AG09319 (cell line): Measurements from ENCODE around the gene CACNA2D4.

Experiments used
- DNase-seq: peaks from one replicate; pipeline ENCODE4 v3.0.0-alpha.2; 2010; ENCODE audit warnings: low read depth; ENCODE audit errors: extremely low read depth
- TF ChIP-seq, protein P1 (sequence below): IDR thresholded peaks from 2 replicates; pipeline ENCODE4 v1.5.1; 2011; ENCODE audit warnings: low read depth, mild to moderate bottlenecking, inconsistent platforms, low read length, moderate library complexity

The CACNA2D4 gene

GRCh38 chr12:1837541-1838204 is 80.8 kb downstream of the CACNA2D4 start:
- TF ChIP-seq, protein P1, sequence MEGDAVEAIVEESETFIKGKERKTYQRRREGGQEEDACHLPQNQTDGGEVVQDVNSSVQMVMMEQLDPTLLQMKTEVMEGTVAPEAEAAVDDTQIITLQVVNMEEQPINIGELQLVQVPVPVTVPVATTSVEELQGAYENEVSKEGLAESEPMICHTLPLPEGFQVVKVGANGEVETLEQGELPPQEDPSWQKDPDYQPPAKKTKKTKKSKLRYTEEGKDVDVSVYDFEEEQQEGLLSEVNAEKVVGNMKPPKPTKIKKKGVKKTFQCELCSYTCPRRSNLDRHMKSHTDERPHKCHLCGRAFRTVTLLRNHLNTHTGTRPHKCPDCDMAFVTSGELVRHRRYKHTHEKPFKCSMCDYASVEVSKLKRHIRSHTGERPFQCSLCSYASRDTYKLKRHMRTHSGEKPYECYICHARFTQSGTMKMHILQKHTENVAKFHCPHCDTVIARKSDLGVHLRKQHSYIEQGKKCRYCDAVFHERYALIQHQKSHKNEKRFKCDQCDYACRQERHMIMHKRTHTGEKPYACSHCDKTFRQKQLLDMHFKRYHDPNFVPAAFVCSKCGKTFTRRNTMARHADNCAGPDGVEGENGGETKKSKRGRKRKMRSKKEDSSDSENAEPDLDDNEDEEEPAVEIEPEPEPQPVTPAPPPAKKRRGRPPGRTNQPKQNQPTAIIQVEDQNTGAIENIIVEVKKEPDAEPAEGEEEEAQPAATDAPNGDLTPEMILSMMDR = no peak
- no peak for DNase-seq

DNA sequence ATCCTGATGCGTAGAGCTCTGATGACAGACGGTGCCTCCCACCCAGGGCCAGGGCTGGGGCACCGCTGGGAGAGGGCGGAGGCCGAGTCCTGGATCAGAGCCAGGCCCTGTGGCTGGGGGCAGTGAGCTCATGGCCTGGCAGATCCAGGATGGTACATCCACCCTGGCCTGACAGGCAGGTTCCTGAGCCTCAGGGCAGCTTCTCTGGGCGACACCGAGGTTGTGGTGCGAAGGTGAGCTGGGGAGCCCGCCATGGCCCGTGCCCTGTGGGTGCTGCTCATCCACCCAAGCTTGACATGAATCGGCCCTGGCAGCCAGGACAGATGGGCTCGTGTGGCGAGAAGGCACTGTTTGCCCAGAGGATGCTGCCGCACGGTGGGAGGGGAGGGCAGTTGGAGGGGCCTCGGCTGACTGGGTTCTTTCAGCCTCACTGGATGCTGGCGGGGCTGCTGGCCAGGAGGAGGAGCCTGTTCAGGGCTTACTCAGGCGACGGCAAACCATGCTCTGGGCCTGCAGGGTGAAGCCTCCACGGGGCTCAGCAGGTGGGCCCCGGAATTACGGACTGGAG is 81.5 kb downstream of the CACNA2D4 start:
- TF ChIP-seq, protein P1 = no peak
- no peak for DNase-seq

- TF ChIP-seq, protein P1 = no peak
- no peak for DNase-seq
Observed at GRCh38 chr12:1836241-1836803, 82.1 kb downstream of the CACNA2D4 start.

DNA sequence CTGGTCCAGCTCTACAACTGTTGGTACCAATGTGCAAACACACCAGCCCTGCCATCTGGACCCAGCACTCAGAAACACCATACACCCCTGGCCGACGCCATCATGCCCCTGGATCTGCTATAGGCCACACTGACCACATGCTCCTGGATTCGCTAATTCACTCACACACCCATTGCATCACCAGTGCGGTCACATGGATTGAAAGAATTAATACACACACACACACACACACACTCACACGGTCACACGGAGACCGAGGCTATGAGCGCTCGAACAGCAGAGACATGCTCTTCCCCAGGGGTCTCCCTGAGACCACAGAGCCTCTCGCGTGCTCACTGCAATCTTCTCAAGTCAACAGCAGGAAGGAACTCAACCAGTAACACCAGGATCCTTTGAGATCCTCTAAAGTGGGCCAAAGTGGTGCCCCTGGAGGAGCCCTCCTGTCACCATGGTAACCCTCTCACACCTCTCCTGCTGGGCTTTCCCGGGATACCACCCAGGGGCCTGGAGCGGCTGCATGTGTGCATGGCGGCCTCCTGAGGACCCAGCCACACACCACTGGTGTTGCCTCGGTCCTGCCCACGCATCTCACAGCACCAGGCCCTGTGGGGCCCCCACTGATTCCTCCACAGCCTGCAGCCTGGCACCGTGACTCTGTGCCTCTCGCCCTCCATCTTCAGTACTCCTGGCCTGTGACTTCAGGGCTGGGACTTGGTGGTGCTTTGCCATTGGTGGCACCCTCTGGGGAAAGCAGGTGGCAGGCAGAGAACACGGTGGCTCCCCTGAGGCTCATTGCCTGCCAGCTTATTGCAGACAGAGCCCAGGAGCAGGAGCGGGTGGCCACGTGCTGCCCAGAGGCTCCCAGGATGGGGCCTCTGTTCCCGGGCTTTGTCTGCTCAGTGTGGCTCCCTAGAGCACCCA is 83.0 kb downstream of the CACNA2D4 start:
- DNase-seq = no peak
- TF ChIP-seq, protein P1 = no peak

DNA sequence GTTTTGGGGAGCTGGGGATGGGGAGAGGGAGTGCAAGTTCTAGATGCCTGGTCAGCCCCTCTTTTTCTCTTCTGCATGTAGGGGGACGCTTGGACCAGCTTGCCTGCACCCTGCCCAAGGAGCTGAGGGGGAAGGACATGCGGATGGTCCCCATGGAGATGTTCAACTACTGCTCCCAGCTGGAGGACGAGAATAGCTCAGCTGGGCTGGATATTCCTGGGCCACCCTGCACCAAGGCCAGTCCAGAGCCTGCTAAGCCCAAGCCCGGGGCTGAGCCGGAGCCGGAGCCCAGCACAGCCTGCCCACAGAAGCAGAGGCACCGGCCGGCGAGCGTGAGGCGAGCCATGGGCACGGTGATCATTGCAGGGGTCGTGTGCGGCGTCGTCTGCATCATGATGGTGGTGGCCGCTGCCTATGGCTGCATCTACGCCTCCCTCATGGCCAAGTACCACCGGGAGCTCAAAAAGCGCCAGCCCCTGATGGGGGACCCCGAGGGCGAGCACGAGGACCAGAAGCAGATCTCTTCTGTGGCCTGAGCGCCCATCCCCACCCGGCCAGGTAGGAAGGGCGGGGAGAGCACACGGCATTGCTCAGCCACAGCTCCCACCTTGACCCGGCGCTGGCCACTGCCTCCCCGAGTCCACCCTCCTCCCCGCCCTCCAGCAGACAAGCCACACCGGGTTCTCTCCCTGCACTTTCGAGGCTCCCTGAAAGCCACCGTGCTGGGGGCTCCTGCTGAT is 84.1 kb downstream of the CACNA2D4 start:
- TF ChIP-seq, protein P1 = no peak
- DNase-seq = no peak

GRCh38 chr12:1833596-1834028 is 84.8 kb downstream of the CACNA2D4 start:
- DNase-seq = no peak
- TF ChIP-seq, protein P1 = no peak
